Cardiac muscle cell (in vitro differentiated cells and primary cell): ENCODE measurements around the gene BUB1B. TPM values are rescaled to one million over a fixed set of nuclear protein-coding genes. Genes with fewer than 3 reads are reported as not detected.
"Not testable (repeated sequence)": the region's sequence is repeated elsewhere in the genome, so short reads cannot be mapped to it uniquely, and the experiment has no call there.

Experiments
- DNase-seq, 2 donors: peaks; one replicate each; pipeline versions ENCODE4 v3.0.0 to v3.0.0-alpha.2; 2010 to 2017; ENCODE audit warnings: low read depth in 1 of 2, low spot score in 1 of 2
- H3K27ac ChIP-seq: fragments of 200-600 bp; sonication (generic); 2 replicates; pipeline ENCODE4 v1.5.1; 2016
- H3K27me3 ChIP-seq: fragments of 200-600 bp; sonication (generic); 2 replicates; pipeline ENCODE4 v1.6.0; 2016; ENCODE audit warnings: control low read depth
- H3K36me3 ChIP-seq: fragments of 200-600 bp; sonication (generic); 2 replicates; pipeline ENCODE4 v1.5.1; 2016; ENCODE audit warnings: control low read depth
- H3K4me1 ChIP-seq: fragments of 200-600 bp; sonication (generic); 2 replicates; pipeline ENCODE4 v1.8.1; 2017; ENCODE audit warnings: low read depth, mild to moderate bottlenecking, mixed run types
- H3K4me3 ChIP-seq: fragments of 200-600 bp; sonication (generic); 2 replicates; pipeline ENCODE4 v1.5.1; 2016; ENCODE audit warnings: mild to moderate bottlenecking
- H3K9me3 ChIP-seq: fragments of 200-600 bp; sonication (generic); 2 replicates; pipeline ENCODE4 v1.5.1; 2017; ENCODE audit warnings: low read depth, mild to moderate bottlenecking, control low read depth
- CTCF ChIP-seq: IDR thresholded peaks from 2 replicates; pipeline ENCODE4 v1.5.1; 2012; ENCODE audit warnings: low read depth, mild to moderate bottlenecking, low read length
- polyA plus RNA-seq: library from polyadenylated mRNA; unstranded; fragments of >200 nt; fragmentation: Nextera tagmentation; extraction: Ambion mirVana; gene quantifications from 2 replicates; pipeline ENCODE4 v1.2.1, GENCODE V29; 2016
- total RNA-seq: library from RNA; depleted of rRNA; stranded (reverse); fragments of >200 nt; gene quantifications from 2 replicates; pipeline ENCODE4 v1.2.3, GENCODE V29; 2016

The BUB1B gene
- total and polyA plus RNA-seq, 2 experiments from 2014 or later: 10.1 to 157 TPM

DNA sequence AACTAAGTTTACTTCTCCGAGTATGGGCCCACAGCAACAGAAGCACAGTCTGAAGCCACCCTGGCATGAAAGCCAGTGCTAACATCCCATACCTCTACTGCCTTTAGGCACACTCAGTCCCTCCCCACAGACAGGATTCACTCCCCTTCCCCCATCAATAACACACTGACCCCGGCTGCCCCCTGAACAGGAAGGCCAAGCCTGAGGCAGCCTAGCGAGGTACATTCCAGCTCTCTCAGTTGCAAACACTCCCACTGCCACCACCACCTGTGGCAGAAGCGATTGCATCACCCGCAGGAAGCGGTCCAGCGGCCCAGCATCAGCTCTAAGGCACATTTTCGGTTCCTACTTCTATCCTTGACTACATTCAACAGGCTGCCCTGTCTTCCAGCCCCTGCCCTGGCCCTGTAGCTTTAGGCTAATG is 45.2 kb upstream of the BUB1B start:
- H3K4me1 ChIP-seq: peaks cover 10% of the 10 kb centered on the region
- no peaks in the 10 kb centered on the region for H3K9me3 ChIP-seq
- no peak overlapping the region for H3K27ac ChIP-seq
- H3K4me3 ChIP-seq: no peak overlapping the region
- no peaks in the 10 kb centered on the region for H3K27me3 ChIP-seq
- DNase-seq: peak in 1 of 2 donors; percentile 49
- no peak for TF ChIP-seq CTCF
- H3K36me3 ChIP-seq: no peaks in the 10 kb centered on the region

DNA sequence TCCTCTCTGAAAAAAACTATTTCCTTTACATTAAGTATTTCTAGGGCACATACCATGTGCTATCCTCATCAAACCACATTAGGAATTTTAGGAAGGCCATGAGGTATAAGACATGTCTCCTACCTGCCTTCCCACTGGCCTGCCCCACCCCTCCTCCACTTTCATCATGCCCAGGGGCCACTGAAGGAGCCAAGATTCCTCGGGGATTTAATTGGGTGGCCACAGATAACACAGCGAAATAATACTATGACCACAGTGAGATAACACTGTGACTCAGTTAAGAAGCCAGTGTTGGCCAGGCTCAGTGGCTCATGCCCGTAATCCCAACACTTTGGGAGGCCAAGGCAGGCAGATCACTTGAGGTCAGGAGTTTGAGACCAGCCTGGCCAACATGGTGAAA is 42.4 kb upstream of the BUB1B start:
- no peaks in the 10 kb centered on the region for H3K27me3 ChIP-seq
- peak in 1 of 2 donors; percentile 36 for DNase-seq
- no peak overlapping the region for H3K27ac ChIP-seq
- H3K4me3 ChIP-seq: no peak overlapping the region
- H3K9me3 ChIP-seq: no peaks in the 10 kb centered on the region
- peaks cover 12% of the 10 kb centered on the region for H3K4me1 ChIP-seq
- H3K36me3 ChIP-seq: no peaks in the 10 kb centered on the region
- no peak for TF ChIP-seq CTCF

DNA sequence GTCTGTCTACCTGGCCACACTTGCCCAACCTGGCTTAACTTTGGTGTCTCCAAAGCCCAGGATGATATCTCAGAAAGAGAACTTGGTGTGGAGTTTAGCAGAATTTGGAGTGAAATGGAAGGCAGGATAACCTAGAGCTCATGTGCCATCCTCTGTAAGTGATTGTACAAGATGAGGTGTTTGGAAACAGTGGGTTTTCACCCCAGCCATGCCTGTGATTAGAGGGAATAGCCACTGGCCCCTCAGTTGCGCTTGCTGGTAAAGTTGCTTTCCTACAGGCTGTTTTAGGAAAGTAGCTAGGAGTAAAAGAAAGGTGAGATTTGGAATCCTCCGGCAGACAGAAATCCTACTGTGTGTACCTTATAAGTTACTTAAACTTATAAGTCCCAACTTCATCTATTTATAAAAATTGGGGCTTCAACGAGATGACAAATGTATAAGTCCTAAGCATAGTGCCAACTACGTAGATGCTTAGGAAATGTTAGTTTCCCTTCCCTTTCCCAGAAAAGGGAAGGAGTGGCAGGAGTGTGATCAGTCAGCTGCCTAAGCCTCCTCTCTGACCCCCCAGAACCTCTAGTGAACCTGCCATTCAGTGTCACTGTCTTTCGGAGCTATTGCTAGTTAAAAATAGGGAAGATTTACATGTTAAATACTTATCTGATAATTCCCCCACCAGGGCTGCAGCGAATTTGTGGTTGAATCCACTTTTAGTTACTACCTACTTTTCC is 38.8 kb upstream of the BUB1B start:
- Histone ChIP-seq H3K4me3 (no peak overlapping the region), H3K27me3 (peaks cover 2% of the 10 kb centered on the region), H3K36me3 (no peaks in the 10 kb centered on the region), H3K4me1 (peaks cover 12% of the 10 kb centered on the region), H3K9me3 (no peaks in the 10 kb centered on the region), H3K27ac (no peak overlapping the region)
- TF ChIP-seq CTCF: no peak
- DNase-seq: no peak

DNA sequence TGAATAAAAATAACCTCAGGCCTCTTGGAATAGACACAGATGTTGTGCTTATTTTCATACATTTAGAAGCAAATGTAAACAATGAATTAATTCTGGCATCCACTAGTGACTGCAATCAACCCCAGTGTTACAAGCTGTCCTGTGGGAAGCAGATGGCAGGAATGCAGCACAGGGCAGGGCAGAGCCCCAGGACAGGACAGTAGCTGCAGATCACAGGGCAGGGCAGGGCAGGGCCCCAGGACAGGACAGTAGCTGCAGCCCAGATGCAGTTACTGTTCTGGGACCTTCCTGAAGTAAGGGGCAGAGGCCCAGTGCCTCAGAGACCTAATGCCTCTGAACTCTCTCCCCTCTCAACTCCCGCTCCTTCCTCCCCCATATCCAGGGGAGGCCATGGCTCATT is 37.9 kb upstream of the BUB1B start:
- not testable (repeated sequence) for DNase-seq, H3K27ac ChIP-seq, H3K4me3 ChIP-seq, H3K9me3 ChIP-seq, H3K36me3 ChIP-seq
- H3K27me3 ChIP-seq: peaks cover 11% of the 10 kb centered on the region
- peaks cover 12% of the 10 kb centered on the region for H3K4me1 ChIP-seq

GRCh38 chr15:40123863-40124262 is 37.0 kb upstream of the BUB1B start:
- peaks cover 12% of the 10 kb centered on the region for H3K4me1 ChIP-seq
- not testable (repeated sequence) for DNase-seq, H3K27ac ChIP-seq, H3K4me3 ChIP-seq, H3K36me3 ChIP-seq, H3K9me3 ChIP-seq
- H3K27me3 ChIP-seq: peaks cover 20% of the 10 kb centered on the region

DNA sequence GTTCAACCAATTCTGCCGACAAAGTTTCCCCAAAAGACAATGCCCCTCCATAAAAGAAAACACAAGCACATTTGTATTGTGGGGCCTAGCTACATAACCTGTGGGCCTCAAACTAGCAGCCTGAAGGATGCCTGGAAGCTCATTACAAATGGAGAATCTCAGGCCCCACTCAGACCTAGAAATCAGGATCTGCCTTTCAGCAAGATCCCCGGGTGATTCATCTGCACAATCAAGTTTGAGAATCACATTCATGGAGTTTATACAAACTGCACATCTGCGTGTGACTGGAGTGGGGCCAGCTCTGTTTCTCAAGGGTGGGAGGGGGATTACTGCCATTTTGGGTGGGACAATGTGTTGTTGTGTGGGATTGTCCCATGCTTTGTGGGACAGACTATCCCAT is 36.5 kb upstream of the BUB1B start:
- not testable (repeated sequence) for DNase-seq, H3K9me3 ChIP-seq, H3K4me3 ChIP-seq, H3K27ac ChIP-seq, H3K36me3 ChIP-seq
- H3K4me1 ChIP-seq: peaks cover 12% of the 10 kb centered on the region
- peaks cover 24% of the 10 kb centered on the region for H3K27me3 ChIP-seq

DNA sequence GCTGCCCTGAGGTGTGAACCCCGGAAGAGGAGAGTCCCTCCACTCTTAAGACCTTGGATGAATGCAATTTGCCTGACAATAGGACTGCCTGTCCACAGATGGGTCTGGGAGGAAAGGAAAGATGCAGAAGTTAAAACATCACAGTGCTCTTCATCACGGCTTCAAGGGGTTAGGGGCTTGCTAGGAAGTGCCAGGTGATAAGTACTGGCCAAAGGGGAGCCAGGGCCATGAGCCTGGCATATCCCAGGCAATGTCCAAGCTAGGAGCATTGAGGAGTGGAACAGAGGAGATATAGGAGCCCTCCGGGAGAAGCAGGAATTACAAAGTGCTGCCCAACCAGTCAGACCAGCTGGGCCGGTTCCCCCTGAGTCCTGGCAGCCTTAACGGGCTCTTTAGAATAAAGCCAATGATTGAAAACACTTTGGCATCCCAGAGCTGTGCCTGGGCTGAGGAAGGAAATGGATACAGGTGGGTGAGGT is 36.0 kb upstream of the BUB1B start:
- not testable (repeated sequence) for H3K4me3 ChIP-seq, H3K9me3 ChIP-seq, H3K27ac ChIP-seq, DNase-seq, H3K36me3 ChIP-seq
- H3K4me1 ChIP-seq: peaks cover 12% of the 10 kb centered on the region
- H3K27me3 ChIP-seq: peaks cover 28% of the 10 kb centered on the region
